H9 (cell line): ENCODE results near the gene PNKP. TPM values are rescaled to one million over a fixed set of nuclear protein-coding genes. Genes with fewer than 3 reads are reported as not detected.

Source experiments
- DNase-seq: peaks from one replicate; pipeline ENCODE4 v3.0.0-alpha.2; 2017
- H2AFZ ChIP-seq: one replicate; pipeline ENCODE4 v1.6.1; 2013; ENCODE audit warnings: mild to moderate bottlenecking, low read length, control low read depth, moderate library complexity
- H2AK5ac ChIP-seq: 2 replicates; pipeline ENCODE4 v1.6.1; 2013; ENCODE audit warnings: low read length, control low read depth, mixed read lengths; ENCODE audit not compliant: insufficient read length
- H2BK120ac ChIP-seq: one replicate; pipeline ENCODE4 v1.6.1; 2013; ENCODE audit warnings: low read depth, mild to moderate bottlenecking, low read length, control low read depth, inconsistent platforms; ENCODE audit not compliant: poor library complexity, severe bottlenecking
- H2BK12ac ChIP-seq: 2 replicates; pipeline ENCODE4 v1.6.1; 2013; ENCODE audit warnings: low read length, control low read depth, mixed read lengths, low read depth; ENCODE audit not compliant: insufficient read length
- H2BK15ac ChIP-seq: 2 replicates; pipeline ENCODE4 v1.6.1; 2013; ENCODE audit warnings: low read depth, low read length, control low read depth
- H2BK20ac ChIP-seq: one replicate; pipeline ENCODE4 v1.6.1; 2013; ENCODE audit warnings: low read depth, mild to moderate bottlenecking, low read length, control low read depth, inconsistent platforms; ENCODE audit not compliant: poor library complexity, severe bottlenecking
- H2BK5ac ChIP-seq: 2 replicates; pipeline ENCODE4 v1.6.1; 2013; ENCODE audit warnings: low read length, control low read depth, mixed read lengths; ENCODE audit not compliant: insufficient read length
- H3K14ac ChIP-seq: 2 replicates; pipeline ENCODE4 v1.6.1; 2013; ENCODE audit warnings: low read length, control low read depth; ENCODE audit not compliant: insufficient read depth
- H3K18ac ChIP-seq: 2 replicates; pipeline ENCODE4 v1.6.1; 2013; ENCODE audit warnings: low read depth, mild to moderate bottlenecking, mixed read lengths, low read length, control low read depth; ENCODE audit not compliant: insufficient read length
- H3K23ac ChIP-seq: 2 replicates; pipeline ENCODE4 v1.6.1; 2013; ENCODE audit warnings: low read length, control low read depth, mixed read lengths, low read depth; ENCODE audit not compliant: insufficient read length
- H3K23me2 ChIP-seq: 2 replicates; pipeline ENCODE4 v1.6.1; 2013; ENCODE audit warnings: low read depth, mild to moderate bottlenecking, mixed read lengths, low read length, control low read depth; ENCODE audit not compliant: insufficient read length, poor library complexity, severe bottlenecking
- H3K27ac ChIP-seq: 2 replicates; pipeline ENCODE4 v1.5.1; 2013; ENCODE audit warnings: low read length, control low read depth, mixed read lengths, low read depth; ENCODE audit not compliant: insufficient read length
- H3K27me3 ChIP-seq: 2 replicates; pipeline ENCODE4 v1.6.1; 2013; ENCODE audit warnings: low read length, control low read depth, inconsistent platforms; ENCODE audit not compliant: insufficient read depth
- H3K4ac ChIP-seq: 2 replicates; pipeline ENCODE4 v1.6.1; 2013; ENCODE audit warnings: low read depth, mild to moderate bottlenecking, control low read depth, inconsistent platforms, low read length, moderate library complexity
- H3K4me1 ChIP-seq: 2 replicates; pipeline ENCODE4 v1.6.1; 2013; ENCODE audit warnings: low read length, control low read depth, inconsistent platforms; ENCODE audit not compliant: insufficient read depth
- H3K4me2 ChIP-seq: 2 replicates; pipeline ENCODE4 v1.6.1; 2013; ENCODE audit warnings: low read length, control low read depth, mixed read lengths; ENCODE audit not compliant: insufficient read length, insufficient read depth
- H3K56ac ChIP-seq: 2 replicates; pipeline ENCODE4 v1.6.1; 2013; ENCODE audit warnings: low read depth, mild to moderate bottlenecking, mixed read lengths, low read length, control low read depth; ENCODE audit not compliant: insufficient read length
- H3K79me1 ChIP-seq: 2 replicates; pipeline ENCODE4 v1.6.1; 2013; ENCODE audit warnings: low read depth, mild to moderate bottlenecking, moderate library complexity, low read length, control low read depth, inconsistent platforms; ENCODE audit not compliant: insufficient read depth, poor library complexity, severe bottlenecking
- H3K79me2 ChIP-seq: 2 replicates; pipeline ENCODE4 v1.6.1; 2013; ENCODE audit warnings: low read length, control low read depth, inconsistent platforms; ENCODE audit not compliant: insufficient read depth
- H3K9ac ChIP-seq: 2 replicates; pipeline ENCODE4 v1.6.1; 2013; ENCODE audit warnings: low read length, control low read depth, mixed read lengths; ENCODE audit not compliant: insufficient read length; ENCODE audit errors: extremely low read depth
- H3K9me3 ChIP-seq: one replicate; pipeline ENCODE4 v1.6.1; 2013; ENCODE audit warnings: low read depth, low read length, inconsistent platforms; ENCODE audit not compliant: control insufficient read depth
- H3T11ph ChIP-seq: one replicate; pipeline ENCODE4 v1.6.1; 2013; ENCODE audit warnings: mild to moderate bottlenecking, low read length, control low read depth, inconsistent platforms
- H4K20me1 ChIP-seq: one replicate; pipeline ENCODE4 v1.6.1; 2013; ENCODE audit not compliant: control insufficient read depth, insufficient read length, insufficient read depth
- H4K5ac ChIP-seq: 2 replicates; pipeline ENCODE4 v1.6.1; 2013; ENCODE audit warnings: low read depth, mild to moderate bottlenecking, mixed read lengths, low read length, control low read depth; ENCODE audit not compliant: insufficient read length
- H4K8ac ChIP-seq: replicated peaks from 2 replicates; pipeline ENCODE4 v1.6.1; 2013; ENCODE audit warnings: low read length, control low read depth, mixed read lengths, low read depth; ENCODE audit not compliant: insufficient read length
- H4K91ac ChIP-seq: 2 replicates; pipeline ENCODE4 v1.6.1; 2013; ENCODE audit warnings: low read depth, mild to moderate bottlenecking, moderate library complexity, mixed read lengths, low read length, control low read depth; ENCODE audit not compliant: insufficient read length
- H3K27ac Mint-ChIP-seq, 3 experiments: 2 replicates in 2 of 3; 3 replicates in 1 of 3; pipeline ENCODE4 v1.8.0; 2020 to 2021; ENCODE audit warnings: mixed read lengths in 3 of 3, mild to moderate bottlenecking in 1 of 3, moderate library complexity in 1 of 3
- H3K27me3 Mint-ChIP-seq: 2 replicates; pipeline ENCODE4 v1.8.0; 2021; ENCODE audit warnings: low read depth, mild to moderate bottlenecking, moderate library complexity, mixed read lengths
- H3K36me3 Mint-ChIP-seq, 3 experiments: 2 replicates in 2 of 3; 3 replicates in 1 of 3; pipeline ENCODE4 v1.8.0; 2020 to 2021; ENCODE audit warnings: low read depth in 3 of 3, mixed read lengths in 3 of 3; ENCODE audit not compliant: insufficient read depth in 1 of 3
- H3K4me1 Mint-ChIP-seq, 2 experiments: 2 replicates each; pipeline ENCODE4 v1.8.0; 2020; ENCODE audit warnings: mixed read lengths in 2 of 2
- H3K4me3 Mint-ChIP-seq, 2 experiments: 2 replicates in 1 of 2; 3 replicates in 1 of 2; pipeline ENCODE4 v1.8.0; 2020 to 2021; ENCODE audit warnings: mild to moderate bottlenecking in 2 of 2, mixed read lengths in 2 of 2, moderate library complexity in 1 of 2
- H3K9me3 Mint-ChIP-seq, 2 experiments: 2 replicates in 1 of 2; 3 replicates in 1 of 2; pipeline ENCODE4 v1.8.0; 2020; ENCODE audit warnings: mild to moderate bottlenecking in 2 of 2, mixed read lengths in 2 of 2, moderate library complexity in 1 of 2
- CTCF ChIP-seq: fragments of 200-600 bp; sonication (generic); conservative IDR thresholded peaks from 3 replicates; pipeline ENCODE4 v1.8.0; 2021; ENCODE audit warnings: antibody characterized with exemption, mild to moderate bottlenecking
- WGBS: extraction: QIAGEN DNeasy Blood & Tissue Kit; methylation state at CpG from one replicate; pipeline ENCODE4 v1.1.7; 2013; ENCODE audit warnings: missing lambda C conversion rate, low lambda C conversion rate, mixed read lengths; ENCODE audit not compliant: insufficient read length; ENCODE audit errors: extremely low coverage; 5-methylcytosine and 5-hydroxymethylcytosine counted together
- total RNA-seq: library from RNA; stranded (reverse); gene quantifications from 2 replicates; pipeline ENCODE4 v1.2.1, GENCODE V29; 2021

The PNKP gene
- total RNA-seq, 1 experiment from 2014 or later = 157 TPM

GRCh38 chr19:49907745-49908446 lies 40.5 kb upstream of the PNKP start:
- H2BK5ac ChIP-seq = no peak overlapping the region
- H3K18ac ChIP-seq = no peak overlapping the region
- no peaks in the 10 kb centered on the region for H3K9me3 Mint-ChIP-seq
- H3K27ac Mint-ChIP-seq = peak overlapping the region in 1 of 3 experiments; percentile 77; a peak in 4 of 7 replicates
- no peaks in the 10 kb centered on the region for H3K27me3 ChIP-seq
- H3T11ph ChIP-seq = no peak overlapping the region
- H4K20me1 ChIP-seq = no peaks in the 10 kb centered on the region
- no peak overlapping the region for H2AK5ac ChIP-seq
- no peak overlapping the region for H3K23ac ChIP-seq
- H2BK15ac ChIP-seq = no peak overlapping the region
- no peaks in the 10 kb centered on the region; the same call in 1 of the 2 replicates for H3K79me2 ChIP-seq
- no peak overlapping the region for H3K14ac ChIP-seq
- H4K91ac ChIP-seq = no peak overlapping the region
- peaks cover 17 to 25% of the 10 kb centered on the region in 2 experiments for H3K4me1 Mint-ChIP-seq
- no peak overlapping the region for H2AFZ ChIP-seq
- H3K4me3 Mint-ChIP-seq = no peak overlapping the region
- H3K27ac ChIP-seq = no peak overlapping the region
- no peak overlapping the region for H4K8ac ChIP-seq
- H3K27me3 Mint-ChIP-seq = peaks cover 5% of the 10 kb centered on the region; the same call in 1 of the 2 replicates
- H3K4me1 ChIP-seq = no peaks in the 10 kb centered on the region; the same call in 1 of the 2 replicates
- H2BK12ac ChIP-seq = no peak overlapping the region
- H2BK120ac ChIP-seq = no peak overlapping the region
- no peak overlapping the region for H3K9ac ChIP-seq
- H3K9me3 ChIP-seq = no peaks in the 10 kb centered on the region
- H4K5ac ChIP-seq = no peak overlapping the region
- TF ChIP-seq CTCF = no peak
- no peak overlapping the region for H3K56ac ChIP-seq
- H3K36me3 Mint-ChIP-seq = peaks cover 35 to 64% (median 56%) of the 10 kb centered on the region in 3 experiments
- H3K79me1 ChIP-seq = no peaks in the 10 kb centered on the region
- WGBS = no CpG with 5 or more reads among the region's 23 CpGs
- no peak overlapping the region for H3K4ac ChIP-seq
- DNase-seq = no peak
- H3K4me2 ChIP-seq = no peak overlapping the region
- H2BK20ac ChIP-seq = no peak overlapping the region
- no peaks in the 10 kb centered on the region for H3K23me2 ChIP-seq
